Measurements from ENCODE around the gene PRPF40B. TPM values are rescaled to one million over a fixed set of nuclear protein-coding genes. Genes with fewer than 3 reads are reported as not detected.

Gene PRPF40B
- total and polyA plus RNA-seq, 3 donors from 2014 or later = 49.2 to 66.8 (median 66.7) TPM

DNA sequence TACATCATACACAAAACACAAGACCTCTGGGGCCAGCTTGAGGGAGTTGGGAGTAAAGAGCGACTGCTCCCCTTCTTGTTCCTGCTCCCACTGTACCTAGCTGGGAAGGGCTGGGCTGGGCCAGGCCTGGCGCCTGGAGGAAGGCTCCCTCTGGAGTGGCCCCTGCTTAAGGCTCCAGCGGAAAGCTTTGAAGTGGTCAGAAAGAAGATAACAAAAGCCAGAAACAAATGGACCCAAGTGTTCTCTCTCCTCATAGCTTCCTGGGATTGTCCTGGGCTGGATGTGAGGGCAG is 25.3 kb downstream of the PRPF40B start:
- DNase-seq = no peak
- Histone ChIP-seq H3K9me3 (no peaks in the 10 kb centered on the region), H3K4me1 (peaks cover 15% of the 10 kb centered on the region), H3K4me3 (no peak overlapping the region), H3K36me3 (ENCODE audit: low read depth, missing control alignments) (no peaks in the 10 kb centered on the region), H3K27ac (no peak overlapping the region), H3K27me3 (no peaks in the 10 kb centered on the region)
- TF ChIP-seq, protein P1, sequence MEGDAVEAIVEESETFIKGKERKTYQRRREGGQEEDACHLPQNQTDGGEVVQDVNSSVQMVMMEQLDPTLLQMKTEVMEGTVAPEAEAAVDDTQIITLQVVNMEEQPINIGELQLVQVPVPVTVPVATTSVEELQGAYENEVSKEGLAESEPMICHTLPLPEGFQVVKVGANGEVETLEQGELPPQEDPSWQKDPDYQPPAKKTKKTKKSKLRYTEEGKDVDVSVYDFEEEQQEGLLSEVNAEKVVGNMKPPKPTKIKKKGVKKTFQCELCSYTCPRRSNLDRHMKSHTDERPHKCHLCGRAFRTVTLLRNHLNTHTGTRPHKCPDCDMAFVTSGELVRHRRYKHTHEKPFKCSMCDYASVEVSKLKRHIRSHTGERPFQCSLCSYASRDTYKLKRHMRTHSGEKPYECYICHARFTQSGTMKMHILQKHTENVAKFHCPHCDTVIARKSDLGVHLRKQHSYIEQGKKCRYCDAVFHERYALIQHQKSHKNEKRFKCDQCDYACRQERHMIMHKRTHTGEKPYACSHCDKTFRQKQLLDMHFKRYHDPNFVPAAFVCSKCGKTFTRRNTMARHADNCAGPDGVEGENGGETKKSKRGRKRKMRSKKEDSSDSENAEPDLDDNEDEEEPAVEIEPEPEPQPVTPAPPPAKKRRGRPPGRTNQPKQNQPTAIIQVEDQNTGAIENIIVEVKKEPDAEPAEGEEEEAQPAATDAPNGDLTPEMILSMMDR (IDR thresholded peaks at IDR 0.05) = no peak
- no peak for TF ChIP-seq POLR2A (IDR thresholded peaks at IDR 0.05)
- intact Hi-C loops (cut with DNase I; ENCODE audit: low total_unique reads) = no loop called here
- 87 to 89% methylated on average over 3 of the region's 3 CpGs for WGBS, 2 donors

GRCh38 chr12:49649445-49649844 is 26.1 kb downstream of the PRPF40B start:
- Histone ChIP-seq H3K36me3 (ENCODE audit: low read depth, missing control alignments) (no peaks in the 10 kb centered on the region), H3K9me3 (no peaks in the 10 kb centered on the region), H3K27ac (no peak overlapping the region), H3K27me3 (no peaks in the 10 kb centered on the region), H3K4me3 (no peak overlapping the region), H3K4me1 (peaks cover 12% of the 10 kb centered on the region)
- TF ChIP-seq, protein P1 (IDR thresholded peaks at IDR 0.05) = no peak
- TF ChIP-seq POLR2A (IDR thresholded peaks at IDR 0.05) = no peak
- intact Hi-C loops (cut with DNase I; ENCODE audit: low total_unique reads) = no loop called here
- 94 to 98% methylated on average over 10 to 11 of the region's 11 CpGs for WGBS, 2 donors
- DNase-seq = no peak

GRCh38 chr12:49649892-49650291 is 26.5 kb downstream of the PRPF40B start:
- peaks cover 8% of the 10 kb centered on the region for H3K4me1 ChIP-seq
- no peaks in the 10 kb centered on the region for H3K36me3 ChIP-seq (ENCODE audit: low read depth, missing control alignments)
- H3K4me3 ChIP-seq = no peak overlapping the region
- H3K27me3 ChIP-seq = no peaks in the 10 kb centered on the region
- H3K9me3 ChIP-seq = no peaks in the 10 kb centered on the region
- TF ChIP-seq POLR2A (IDR thresholded peaks at IDR 0.05) = no peak
- TF ChIP-seq, protein P1 (IDR thresholded peaks at IDR 0.05) = no peak
- no peak for DNase-seq
- H3K27ac ChIP-seq = no peak overlapping the region
- intact Hi-C loops (cut with DNase I; ENCODE audit: low total_unique reads) = no loop called here
- 82 to 91% methylated on average over 5 of the region's 5 CpGs for WGBS, 2 donors

DNA sequence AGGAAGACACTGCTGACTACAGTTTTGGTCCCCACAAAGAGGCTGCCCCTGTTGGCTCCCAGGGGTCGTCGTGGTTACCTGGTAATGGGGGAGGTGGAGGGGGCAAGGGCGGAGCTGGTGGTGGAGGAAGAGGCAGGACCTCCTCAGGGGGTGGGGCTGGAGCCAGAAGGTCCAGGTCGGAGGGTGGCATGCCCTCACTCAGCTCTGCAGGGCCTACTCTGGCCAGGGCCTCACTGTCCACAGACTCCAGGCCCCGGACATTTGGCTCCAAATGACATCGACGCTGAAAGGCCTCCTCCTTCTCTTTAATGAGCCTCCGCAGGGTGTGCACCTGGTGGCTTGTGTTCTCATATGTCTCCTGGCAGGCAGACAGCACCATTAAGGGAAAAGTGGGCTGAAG is 28.5 kb downstream of the PRPF40B start:
- no peak overlapping the region for H3K27ac ChIP-seq

GRCh38 chr12:49652921-49653520 is 29.7 kb downstream of the PRPF40B start:
- no peaks in the 10 kb centered on the region for H3K36me3 ChIP-seq (ENCODE audit: low read depth, missing control alignments)
- WGBS, 2 donors = 95 to 96% methylated on average over 4 of the region's 4 CpGs
- H3K4me3 ChIP-seq = no peak overlapping the region
- H3K27ac ChIP-seq = no peak overlapping the region
- H3K9me3 ChIP-seq = no peaks in the 10 kb centered on the region
- intact Hi-C loops (cut with DNase I; ENCODE audit: low total_unique reads) = no loop called here
- no peaks in the 10 kb centered on the region for H3K4me1 ChIP-seq
- no peak for TF ChIP-seq POLR2A (IDR thresholded peaks at IDR 0.05)
- TF ChIP-seq, protein P1 (IDR thresholded peaks at IDR 0.05) = no peak
- no peak for DNase-seq
- H3K27me3 ChIP-seq = no peaks in the 10 kb centered on the region

More for the DNA sequence above, 28.5 kb downstream of the PRPF40B start:
- Histone ChIP-seq H3K27me3 (no peaks in the 10 kb centered on the region), H3K9me3 (no peaks in the 10 kb centered on the region), H3K36me3 (ENCODE audit: low read depth, missing control alignments) (no peaks in the 10 kb centered on the region), H3K4me3 (no peak overlapping the region), H3K4me1 (peaks cover 8% of the 10 kb centered on the region)
- 74 to 75% methylated on average over 8 of the region's 8 CpGs for WGBS, 2 donors
- intact Hi-C loops (cut with DNase I; ENCODE audit: low total_unique reads) = no loop called here
- no peak for DNase-seq
- TF ChIP-seq, protein P1 (IDR thresholded peaks at IDR 0.05) = no peak
- TF ChIP-seq POLR2A (IDR thresholded peaks at IDR 0.05) = no peak

Data from testis (tissue), 3 donors.